LHCN-M2 (cell line): ENCODE results near the gene SNX5. TPM values are rescaled to one million over a fixed set of nuclear protein-coding genes. Genes with fewer than 3 reads are reported as not detected.

Experiments used
- DNase-seq: peaks from one replicate; pipeline ENCODE4 v3.0.0-alpha.2; 2012; ENCODE audit warnings: low read depth
- polyA plus RNA-seq: library from polyadenylated mRNA; unstranded; fragments of >200 nt; gene quantifications from one replicate; pipeline ENCODE4 v1.2.1, GENCODE V29; 2012; ENCODE audit warnings: missing spikeins
- total RNA-seq: library from RNA; depleted of rRNA; stranded (reverse); fragments of >200 nt; gene quantifications from 2 replicates; pipeline ENCODE4 v1.2.3, GENCODE V29; 2014; rRNA removed

The SNX5 gene
- 116 and 132 TPM in 2 replicates for total RNA-seq
- polyA plus RNA-seq, result 57.3 TPM

- DNase-seq, result peak; percentile 99
Measured at GRCh38 chr20:17968366-17969277, at the start of gene SNX5, which contains the start of gene MGME1. TSS of gene SNX5 (minus strand) at chr20:17968794. CDS start at chr20:17968425, 369 bp downstream. TSS of gene MGME1 (plus strand) at chr20:17969018. CDS start at chr20:17969860, 842 bp downstream.

- no peak for DNase-seq
Measured at GRCh38 chr20:18018100-18018499, 49.5 kb upstream of the SNX5 start.

GRCh38 chr20:18016772-18017171 lies 48.2 kb upstream of the SNX5 start:
- DNase-seq, result no peak

- no peak for DNase-seq
Measured at GRCh38 chr20:18014411-18014810, 45.8 kb upstream of the SNX5 start.

DNA sequence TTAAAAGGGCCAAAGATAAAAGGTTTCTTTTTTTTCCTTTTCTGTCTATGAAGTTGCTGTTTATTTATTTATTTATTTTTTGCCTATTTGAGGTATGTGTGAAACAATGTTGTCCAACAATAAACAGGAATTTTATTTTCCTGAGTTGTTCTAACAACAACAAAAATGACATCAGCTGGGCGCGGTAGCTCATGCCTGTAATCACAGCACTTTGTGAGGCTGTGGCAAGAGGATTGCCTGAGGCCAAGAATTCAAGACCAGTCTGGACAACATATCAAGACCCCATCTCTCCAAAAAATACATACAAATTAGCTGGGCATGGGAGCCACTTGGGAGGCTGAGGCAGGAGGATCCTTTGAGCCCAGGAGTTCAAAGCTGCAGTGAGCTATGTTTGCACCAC lies 44.3 kb upstream of the SNX5 start:
- no peak for DNase-seq

DNA sequence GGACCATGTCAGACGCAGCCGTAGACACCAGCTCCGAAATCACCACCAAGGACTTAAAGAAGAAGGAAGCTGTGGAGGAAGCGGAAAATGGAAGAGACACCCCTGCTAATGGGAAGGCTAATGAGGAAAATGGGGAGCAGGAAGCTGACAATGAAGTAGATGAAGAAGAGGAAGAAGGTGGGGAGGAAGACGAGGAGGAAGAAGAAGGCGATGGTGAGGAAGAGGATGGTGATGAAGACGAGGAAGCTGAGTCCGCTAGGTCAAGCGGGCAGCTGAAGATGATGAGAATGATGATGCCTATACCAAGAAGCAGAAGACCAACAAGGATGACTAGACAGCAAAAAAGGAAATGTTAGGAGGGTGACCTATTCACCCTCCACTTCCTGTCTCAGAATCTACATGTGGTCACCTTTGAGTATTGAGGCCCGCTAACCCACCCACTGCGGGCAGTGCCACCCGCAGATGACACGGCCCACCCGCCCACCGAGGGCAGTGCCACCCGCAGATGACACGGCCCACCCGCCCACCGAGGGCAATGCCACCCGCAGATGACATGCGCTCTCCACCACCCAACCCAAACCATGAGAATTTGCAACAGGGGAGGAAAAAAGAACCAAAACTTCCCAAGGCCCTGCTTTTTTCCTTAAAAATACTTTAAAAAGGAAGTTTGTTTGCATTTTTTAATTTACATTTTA lies 43.5 kb upstream of the SNX5 start:
- no peak for DNase-seq

DNA sequence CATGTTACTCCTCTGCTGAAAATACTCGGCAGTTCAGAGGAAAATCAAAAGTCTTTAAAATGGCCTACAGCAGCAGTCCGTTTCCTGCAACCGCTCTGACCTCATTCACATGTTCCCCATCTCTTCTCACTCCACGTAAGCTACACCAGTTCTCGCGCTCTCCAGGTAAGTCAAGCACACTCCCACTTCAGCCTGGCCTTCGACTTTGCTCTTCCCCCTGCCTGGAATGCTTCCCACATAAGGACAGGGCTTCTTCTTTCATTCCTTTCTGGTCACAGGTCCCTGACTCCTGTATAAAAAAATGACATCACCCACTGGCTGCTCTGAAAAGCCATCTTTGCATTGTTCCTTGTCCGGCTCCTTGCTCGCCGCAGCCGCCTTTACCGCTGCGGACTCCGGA lies 42.9 kb upstream of the SNX5 start:
- no peak for DNase-seq

DNA sequence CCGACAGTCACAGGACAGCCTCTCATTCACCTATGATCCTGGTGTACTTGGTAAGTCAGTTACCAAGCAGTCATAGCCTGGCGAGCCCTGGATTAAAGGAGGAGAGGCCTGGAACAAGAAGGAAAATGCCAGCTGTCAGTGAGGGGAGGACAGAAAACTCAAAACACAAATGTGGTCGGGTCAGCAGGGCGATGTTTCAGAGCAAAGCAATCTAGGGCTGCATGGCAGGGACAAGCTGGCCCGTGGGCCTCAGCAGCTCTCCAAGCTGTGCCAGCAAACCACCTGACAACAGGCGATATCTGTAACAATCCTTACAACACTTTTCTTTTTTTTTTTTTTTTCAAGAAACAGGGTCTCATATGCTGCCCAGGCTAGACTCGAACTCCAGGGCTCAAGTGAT lies 40.5 kb upstream of the SNX5 start:
- no peak for DNase-seq

- DNase-seq, result no peak
Measured at GRCh38 chr20:18007534-18008292, 39.1 kb upstream of the SNX5 start.

- DNase-seq, result no peak
Measured at GRCh38 chr20:18006684-18007083, 38.1 kb upstream of the SNX5 start.

GRCh38 chr20:18005990-18006364 lies 37.4 kb upstream of the SNX5 start:
- no peak for DNase-seq

GRCh38 chr20:18005170-18005989 lies 36.8 kb upstream of the SNX5 start:
- DNase-seq, result no peak

DNA sequence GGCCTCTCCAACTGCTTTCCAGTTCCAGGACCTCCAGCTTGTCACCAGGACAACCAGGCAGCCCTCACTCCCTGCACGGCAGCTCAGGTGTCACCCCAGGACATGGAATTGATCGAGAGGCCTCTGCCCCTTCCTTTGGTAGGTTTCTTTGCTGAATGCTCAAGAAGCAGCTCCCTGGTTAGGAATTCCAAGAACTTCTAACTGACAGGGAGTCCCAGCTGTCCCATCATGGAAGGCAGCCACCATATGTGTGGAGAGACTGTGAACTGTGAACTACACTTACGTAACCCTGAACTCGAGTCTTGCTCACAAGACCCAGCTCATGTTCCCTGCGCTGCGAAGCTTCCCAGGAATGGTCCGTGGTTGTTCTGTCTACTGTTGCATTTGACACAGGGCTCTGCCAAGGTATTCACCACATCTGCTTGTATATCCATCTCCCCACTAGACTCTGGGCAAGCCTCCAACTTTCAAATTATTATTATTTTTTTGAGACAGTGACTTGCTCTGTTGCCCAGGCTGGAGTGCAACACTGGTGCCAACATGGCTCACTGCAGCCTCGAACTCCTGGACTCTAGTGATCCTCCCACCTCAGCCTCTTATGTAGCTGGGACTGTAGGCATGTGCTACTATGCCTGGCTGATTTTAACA lies 35.9 kb upstream of the SNX5 start:
- DNase-seq, result peak; percentile 65

DNA sequence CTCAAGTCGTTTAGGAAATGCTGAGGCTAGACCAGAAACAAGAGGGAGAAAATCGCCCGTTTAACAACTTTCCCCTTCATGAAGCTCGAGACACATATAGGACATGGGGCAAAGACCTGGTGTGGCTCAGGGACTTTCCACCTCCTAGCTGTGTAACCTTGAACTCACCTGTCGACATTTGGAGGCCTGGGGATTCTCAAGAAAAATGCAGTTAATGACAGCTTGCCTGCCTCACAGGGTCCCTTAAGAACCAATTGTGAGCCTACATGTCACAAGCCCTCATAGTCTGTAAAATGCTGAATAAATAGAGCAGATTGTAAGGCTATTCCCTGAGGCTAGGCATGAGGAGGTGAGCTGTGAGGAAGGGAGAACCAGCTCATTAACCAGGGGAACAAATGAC lies 35.3 kb upstream of the SNX5 start:
- no peak for DNase-seq

DNA sequence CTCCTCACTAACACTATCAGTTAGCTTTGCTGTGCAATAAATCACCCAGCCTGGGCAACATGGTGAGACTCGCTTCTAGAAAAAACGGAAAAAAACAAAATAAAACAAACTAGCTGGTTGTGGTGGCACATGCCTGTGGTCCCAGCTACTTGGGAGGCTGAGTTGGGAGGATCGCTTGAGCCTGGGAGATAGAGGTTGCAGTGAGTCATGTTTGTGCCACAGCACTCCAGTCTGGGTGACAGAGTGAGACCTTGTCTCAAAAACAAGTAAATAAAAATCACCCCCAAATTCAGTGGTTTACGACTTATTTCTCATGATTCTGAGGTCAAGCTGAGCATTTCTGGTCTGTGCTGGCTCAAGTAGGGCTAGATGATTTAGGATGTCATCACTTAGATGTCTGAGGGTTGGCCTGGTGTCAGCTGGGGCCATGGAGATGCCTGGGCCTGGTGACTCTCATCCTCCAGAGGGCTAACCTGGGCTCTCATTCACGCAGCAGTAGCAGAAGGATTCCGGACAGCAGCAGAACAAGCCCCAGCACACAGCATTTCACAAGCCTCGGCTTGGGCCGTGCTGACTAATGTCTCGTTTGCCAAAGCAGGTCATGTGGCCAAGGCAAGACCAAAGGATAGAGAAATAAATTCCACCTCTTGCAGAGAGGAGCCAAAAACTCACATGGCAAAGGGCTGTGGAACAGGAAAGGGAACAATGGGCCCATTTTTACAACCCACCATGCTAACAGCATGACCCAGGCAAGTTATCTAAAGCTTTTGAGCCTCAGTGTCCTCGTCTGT lies 32.7 kb upstream of the SNX5 start:
- DNase-seq, result peak; percentile 79

DNA sequence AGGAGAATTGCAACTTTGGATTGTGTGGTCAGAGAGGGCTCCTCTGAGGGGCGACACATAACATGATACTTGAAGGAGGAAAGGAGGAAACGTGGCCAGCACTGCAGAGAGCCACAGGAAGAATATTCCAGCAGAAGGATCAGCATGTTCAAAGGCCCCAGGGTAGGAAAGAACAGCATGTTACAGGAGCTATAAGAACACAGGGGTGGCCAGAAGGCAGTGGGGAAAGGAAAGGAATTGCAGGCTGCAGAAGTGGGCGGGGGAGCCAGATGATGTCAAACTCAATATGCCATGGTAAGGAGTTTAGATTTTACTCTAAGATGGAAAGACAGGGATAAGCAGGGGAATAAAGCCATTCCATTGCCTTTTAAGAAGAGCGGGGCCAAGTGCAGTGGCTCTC lies 31.0 kb upstream of the SNX5 start:
- no peak for DNase-seq

DNA sequence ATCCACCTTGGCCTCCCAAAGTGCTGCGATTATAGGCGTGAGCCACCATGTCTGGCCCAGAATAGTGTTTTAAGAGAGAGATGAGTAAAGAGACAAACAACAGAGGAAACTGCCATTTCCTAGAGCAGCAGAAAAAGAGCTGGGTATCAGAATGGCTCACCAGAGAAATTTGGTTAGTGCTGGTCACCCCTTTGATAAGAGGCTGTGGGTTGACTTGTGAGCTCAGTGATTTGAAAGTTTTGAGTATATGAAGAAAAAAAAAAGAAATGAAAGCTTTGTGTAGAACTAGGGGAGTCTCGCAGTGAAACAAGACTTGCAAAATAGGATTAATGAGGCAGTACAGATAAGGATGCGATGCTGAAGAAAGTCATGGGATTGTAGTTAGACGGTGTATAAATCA lies 29.9 kb upstream of the SNX5 start:
- DNase-seq, result no peak

GRCh38 chr20:17995967-17996819 lies 27.6 kb upstream of the SNX5 start:
- DNase-seq, result peak; percentile 59

DNA sequence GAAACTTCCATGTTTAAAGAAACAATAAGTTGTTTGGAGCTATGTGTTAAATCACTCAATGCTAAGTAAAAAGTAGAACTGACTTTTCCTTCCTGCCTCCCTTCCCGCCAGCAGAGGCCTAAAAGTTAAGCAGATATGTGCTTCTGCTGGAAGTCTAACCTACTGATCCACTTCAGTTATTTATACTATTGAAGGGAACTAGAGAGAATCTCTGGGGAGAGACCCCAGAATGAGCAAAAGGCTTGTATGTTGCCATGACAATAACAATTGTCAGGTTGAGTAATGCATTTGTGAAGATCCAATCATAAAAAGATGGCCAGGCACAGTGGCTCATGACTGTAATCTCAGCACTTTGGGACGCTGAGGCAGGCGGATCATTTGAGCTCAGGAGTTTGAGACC lies 25.0 kb upstream of the SNX5 start:
- DNase-seq, result no peak
